ENCODE results near the gene SLAMF9.

Gene SLAMF9

DNA sequence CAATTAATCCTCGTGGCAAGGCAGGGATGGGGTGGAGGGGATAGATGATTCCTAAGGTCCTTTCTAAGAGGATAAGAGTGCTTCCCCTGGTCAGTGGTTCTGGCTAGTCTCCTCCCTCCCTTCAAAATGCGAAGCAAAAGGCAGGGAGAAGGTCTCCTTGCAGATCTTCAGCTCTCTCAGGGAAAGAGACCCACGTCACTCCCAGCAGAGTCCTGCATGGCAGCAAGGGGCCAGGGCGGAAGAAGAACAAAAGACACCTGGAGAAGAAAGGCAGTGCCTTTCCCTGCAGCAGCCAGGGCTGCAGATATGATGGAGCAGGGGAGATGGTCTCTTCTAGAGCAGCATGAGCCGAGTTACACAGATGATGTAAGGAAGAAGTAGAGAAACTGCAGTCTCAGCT lies 29.6 kb upstream of the SLAMF9 start:
- Histone ChIP-seq H3K4me1 (ENCODE audit: insufficient read depth, insufficient read length) (no peaks in the 10 kb centered on the region), H3K27me3 (ENCODE audit: insufficient read depth, insufficient read length) (no peaks in the 10 kb centered on the region), H3K4me3 (ENCODE audit: insufficient read length, low read depth) (no peak overlapping the region), H3K36me3 (ENCODE audit: insufficient read depth, insufficient read length, low read length) (no peaks in the 10 kb centered on the region), H3K9me3 (ENCODE audit: insufficient read depth, low read length) (no peaks in the 10 kb centered on the region), H3K9ac (ENCODE audit: insufficient read length, low read depth) (no peak overlapping the region)
- TF ChIP-seq YY1 (IDR thresholded peaks at IDR 0.05; ENCODE audit: insufficient read depth, insufficient read length) (no peak), ZNF274 (IDR thresholded peaks at IDR 0.05; ENCODE audit: low read depth, low read length) (no peak), SUZ12 (IDR thresholded peaks at IDR 0.05; ENCODE audit: extremely low read depth, insufficient read depth, insufficient read length) (no peak)
- no peak for DNase-seq (ENCODE audit: low read depth, low spot score)

DNA sequence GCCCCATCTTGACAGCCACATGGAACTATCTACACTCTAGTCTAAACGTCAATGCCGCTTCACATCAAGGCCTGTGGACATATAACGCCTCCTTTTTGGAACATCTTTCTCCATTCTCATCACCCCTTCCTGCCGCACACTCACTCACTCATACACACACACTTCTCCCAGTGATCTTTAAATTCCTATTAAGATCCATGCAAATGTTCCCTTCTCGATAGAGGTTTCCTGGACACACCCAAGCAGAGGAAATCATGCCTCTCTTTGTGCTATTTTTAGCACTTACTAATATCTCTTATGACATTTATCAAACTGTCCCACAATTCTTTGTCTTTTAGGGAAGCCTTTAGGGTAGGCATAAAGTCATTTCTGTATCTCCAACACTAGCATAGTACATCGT lies 28.2 kb upstream of the SLAMF9 start:
- H3K9ac ChIP-seq (ENCODE audit: insufficient read length, low read depth) = no peak overlapping the region
- no peak for DNase-seq (ENCODE audit: low read depth, low spot score)
- H3K4me3 ChIP-seq (ENCODE audit: insufficient read length, low read depth) = no peak overlapping the region
- H3K9me3 ChIP-seq (ENCODE audit: insufficient read depth, low read length) = no peaks in the 10 kb centered on the region
- no peaks in the 10 kb centered on the region for H3K27me3 ChIP-seq (ENCODE audit: insufficient read depth, insufficient read length)
- no peaks in the 10 kb centered on the region for H3K36me3 ChIP-seq (ENCODE audit: insufficient read depth, insufficient read length, low read length)
- H3K4me1 ChIP-seq (ENCODE audit: insufficient read depth, insufficient read length) = no peaks in the 10 kb centered on the region
- TF ChIP-seq ZNF274 (IDR thresholded peaks at IDR 0.05; ENCODE audit: low read depth, low read length) (no peak), SUZ12 (IDR thresholded peaks at IDR 0.05; ENCODE audit: extremely low read depth, insufficient read depth, insufficient read length) (no peak), YY1 (IDR thresholded peaks at IDR 0.05; ENCODE audit: insufficient read depth, insufficient read length) (no peak)

DNA sequence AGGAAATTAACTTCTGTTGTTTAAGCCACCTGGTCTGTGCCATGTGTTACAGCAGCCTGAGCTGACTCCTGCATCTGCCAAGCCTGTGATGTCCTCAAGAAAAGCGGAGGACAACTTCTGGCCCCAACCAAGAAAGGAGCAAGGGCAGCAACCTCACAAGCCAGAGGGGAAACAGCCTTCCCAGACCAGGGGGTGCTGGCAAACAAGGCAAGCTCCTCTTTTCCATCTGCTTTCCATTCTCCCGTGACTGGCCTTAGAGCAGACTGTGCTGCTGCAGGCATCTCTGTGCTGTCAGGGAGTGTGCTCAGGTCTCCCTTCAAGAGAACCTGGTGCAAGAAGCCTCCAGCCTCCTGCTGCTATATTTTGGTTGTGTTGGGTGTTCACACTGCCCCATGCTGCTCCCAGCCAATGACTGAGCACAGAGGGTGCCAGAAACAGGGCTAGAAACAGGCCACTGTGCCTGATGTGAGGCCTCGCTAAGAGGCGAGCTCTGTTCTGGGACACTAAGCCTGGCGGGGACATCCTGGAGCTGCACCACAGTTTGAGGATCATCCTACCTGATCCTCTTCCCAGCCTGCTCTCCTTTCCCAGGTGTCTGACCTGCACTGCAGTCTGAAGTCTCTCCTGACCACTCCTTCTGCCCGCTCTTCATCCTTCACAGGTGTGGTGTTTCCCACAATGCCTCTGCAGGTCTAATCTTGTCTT lies 27.5 kb upstream of the SLAMF9 start:
- Histone ChIP-seq H3K9me3 (ENCODE audit: insufficient read depth, low read length) (no peaks in the 10 kb centered on the region), H3K9ac (ENCODE audit: insufficient read length, low read depth) (no peak overlapping the region), H3K4me1 (ENCODE audit: insufficient read depth, insufficient read length) (no peaks in the 10 kb centered on the region), H3K36me3 (ENCODE audit: insufficient read depth, insufficient read length, low read length) (no peaks in the 10 kb centered on the region), H3K27me3 (ENCODE audit: insufficient read depth, insufficient read length) (no peaks in the 10 kb centered on the region), H3K4me3 (ENCODE audit: insufficient read length, low read depth) (no peak overlapping the region)
- TF ChIP-seq ZNF274 (IDR thresholded peaks at IDR 0.05; ENCODE audit: low read depth, low read length) = no peak
- no peak for TF ChIP-seq SUZ12 (IDR thresholded peaks at IDR 0.05; ENCODE audit: extremely low read depth, insufficient read depth, insufficient read length)
- no peak for DNase-seq (ENCODE audit: low read depth, low spot score)

DNA sequence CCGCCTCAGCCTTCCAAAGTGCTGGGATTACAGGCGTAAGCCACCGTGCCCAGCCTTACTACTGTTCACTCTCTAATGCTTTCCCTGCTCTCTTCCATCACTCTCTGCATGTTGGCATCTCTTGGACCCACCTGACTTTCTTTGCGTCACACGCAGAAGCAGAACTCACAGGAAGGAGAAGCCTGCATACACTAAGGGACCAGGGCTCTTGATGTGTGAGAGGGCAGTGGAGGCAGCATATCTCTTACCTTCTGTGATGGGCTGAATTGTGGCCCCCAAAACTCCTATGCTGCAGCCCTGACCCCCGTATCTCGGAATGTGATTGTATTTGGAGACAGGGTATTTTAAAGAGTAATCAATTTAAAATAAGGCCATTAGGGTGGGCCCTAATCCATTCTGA lies 26.7 kb upstream of the SLAMF9 start:
- Histone ChIP-seq H3K9ac (ENCODE audit: insufficient read length, low read depth) (no peak overlapping the region), H3K4me1 (ENCODE audit: insufficient read depth, insufficient read length) (no peaks in the 10 kb centered on the region), H3K4me3 (ENCODE audit: insufficient read length, low read depth) (no peak overlapping the region), H3K27me3 (ENCODE audit: insufficient read depth, insufficient read length) (peaks cover under 1% of the 10 kb centered on the region), H3K9me3 (ENCODE audit: insufficient read depth, low read length) (no peaks in the 10 kb centered on the region), H3K36me3 (ENCODE audit: insufficient read depth, insufficient read length, low read length) (no peaks in the 10 kb centered on the region)
- TF ChIP-seq YY1 (IDR thresholded peaks at IDR 0.05; ENCODE audit: insufficient read depth, insufficient read length) (no peak), SUZ12 (IDR thresholded peaks at IDR 0.05; ENCODE audit: extremely low read depth, insufficient read depth, insufficient read length) (no peak), ZNF274 (IDR thresholded peaks at IDR 0.05; ENCODE audit: low read depth, low read length) (no peak)
- DNase-seq (ENCODE audit: low read depth, low spot score) = no peak

DNA sequence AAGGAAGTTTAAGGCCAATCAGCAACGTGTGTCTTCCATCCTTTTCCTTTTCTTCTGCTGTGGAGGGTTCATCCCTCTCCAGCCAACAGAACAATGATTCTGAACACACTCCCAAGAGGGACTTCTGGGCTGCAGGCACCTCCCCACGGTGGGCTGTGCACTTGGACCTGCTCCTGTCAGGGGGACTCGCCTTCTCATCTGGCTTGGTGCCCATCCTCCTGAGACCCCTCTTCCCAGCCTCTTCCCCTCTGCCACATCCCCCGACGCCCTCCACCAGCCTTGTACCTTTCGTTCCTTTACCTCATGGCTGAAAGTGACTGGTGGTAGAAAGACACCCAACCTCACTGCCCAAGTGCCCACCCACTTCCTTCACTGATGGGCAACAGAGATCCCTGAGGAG lies 26.0 kb upstream of the SLAMF9 start:
- no peaks in the 10 kb centered on the region for H3K9me3 ChIP-seq (ENCODE audit: insufficient read depth, low read length)
- no peak overlapping the region for H3K9ac ChIP-seq (ENCODE audit: insufficient read length, low read depth)
- no peaks in the 10 kb centered on the region for H3K36me3 ChIP-seq (ENCODE audit: insufficient read depth, insufficient read length, low read length)
- peaks cover 6% of the 10 kb centered on the region for H3K27me3 ChIP-seq (ENCODE audit: insufficient read depth, insufficient read length)
- H3K4me3 ChIP-seq (ENCODE audit: insufficient read length, low read depth) = no peak overlapping the region
- H3K4me1 ChIP-seq (ENCODE audit: insufficient read depth, insufficient read length) = no peaks in the 10 kb centered on the region
- no peak for DNase-seq (ENCODE audit: low read depth, low spot score)
- TF ChIP-seq ZNF274 (IDR thresholded peaks at IDR 0.05; ENCODE audit: low read depth, low read length) (no peak), SUZ12 (IDR thresholded peaks at IDR 0.05; ENCODE audit: extremely low read depth, insufficient read depth, insufficient read length) (no peak), YY1 (IDR thresholded peaks at IDR 0.05; ENCODE audit: insufficient read depth, insufficient read length) (no peak)

DNA sequence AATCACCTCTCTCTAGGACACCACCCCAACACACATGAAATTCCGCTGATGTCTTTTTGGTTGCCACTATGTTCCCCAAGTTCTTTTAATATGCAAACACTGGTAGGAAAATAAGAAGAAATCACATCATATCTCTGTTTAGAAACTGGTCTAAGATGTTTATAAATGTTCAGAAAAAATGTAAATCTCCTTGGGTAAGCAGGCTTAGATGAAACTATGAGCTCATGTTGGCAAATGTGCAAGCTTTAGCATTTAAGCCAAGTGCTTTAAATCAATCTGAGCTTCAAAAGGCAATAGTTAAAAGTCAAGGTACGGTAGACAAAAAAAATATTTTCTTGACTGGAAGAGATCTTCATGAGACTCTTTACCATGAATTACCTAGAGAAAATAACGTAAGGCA lies 25.2 kb upstream of the SLAMF9 start:
- no peak for DNase-seq (ENCODE audit: low read depth, low spot score)
- Histone ChIP-seq H3K9ac (ENCODE audit: insufficient read length, low read depth) (no peak overlapping the region), H3K4me3 (ENCODE audit: insufficient read length, low read depth) (no peak overlapping the region), H3K4me1 (ENCODE audit: insufficient read depth, insufficient read length) (no peaks in the 10 kb centered on the region), H3K9me3 (ENCODE audit: insufficient read depth, low read length) (no peaks in the 10 kb centered on the region), H3K36me3 (ENCODE audit: insufficient read depth, insufficient read length, low read length) (no peaks in the 10 kb centered on the region), H3K27me3 (ENCODE audit: insufficient read depth, insufficient read length) (peaks cover 11% of the 10 kb centered on the region)
- no peak for TF ChIP-seq SUZ12 (IDR thresholded peaks at IDR 0.05; ENCODE audit: extremely low read depth, insufficient read depth, insufficient read length)
- TF ChIP-seq ZNF274 (IDR thresholded peaks at IDR 0.05; ENCODE audit: low read depth, low read length) = no peak
- no peak for TF ChIP-seq YY1 (IDR thresholded peaks at IDR 0.05; ENCODE audit: insufficient read depth, insufficient read length)

DNA sequence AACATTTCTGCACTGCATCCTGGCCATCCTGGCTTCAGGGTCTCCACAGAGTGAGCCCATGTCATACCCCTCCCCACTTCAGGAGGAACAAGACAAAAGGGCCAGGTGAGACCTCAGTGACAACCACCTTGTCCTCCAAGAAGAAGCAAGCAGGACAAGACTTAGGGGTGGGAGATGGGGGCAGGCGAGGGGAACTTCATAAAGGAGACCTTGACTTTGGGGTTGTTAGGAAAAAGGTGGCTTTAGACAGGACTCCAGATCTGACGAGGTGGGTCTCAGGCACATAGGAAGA lies 24.0 kb upstream of the SLAMF9 start:
- no peaks in the 10 kb centered on the region for H3K36me3 ChIP-seq (ENCODE audit: insufficient read depth, insufficient read length, low read length)
- DNase-seq (ENCODE audit: low read depth, low spot score) = no peak
- H3K4me1 ChIP-seq (ENCODE audit: insufficient read depth, insufficient read length) = no peaks in the 10 kb centered on the region
- H3K4me3 ChIP-seq (ENCODE audit: insufficient read length, low read depth) = no peak overlapping the region
- peaks cover 17% of the 10 kb centered on the region for H3K27me3 ChIP-seq (ENCODE audit: insufficient read depth, insufficient read length)
- H3K9ac ChIP-seq (ENCODE audit: insufficient read length, low read depth) = no peak overlapping the region
- TF ChIP-seq YY1 (IDR thresholded peaks at IDR 0.05; ENCODE audit: insufficient read depth, insufficient read length) = no peak
- no peak for TF ChIP-seq SUZ12 (IDR thresholded peaks at IDR 0.05; ENCODE audit: extremely low read depth, insufficient read depth, insufficient read length)
- TF ChIP-seq ZNF274 (IDR thresholded peaks at IDR 0.05; ENCODE audit: low read depth, low read length) = no peak
- H3K9me3 ChIP-seq (ENCODE audit: insufficient read depth, low read length) = no peaks in the 10 kb centered on the region
